HG02763 (cell line): Measurements from ENCODE around the gene TEX261.
"Not testable (repeated sequence)": the region's sequence is repeated elsewhere in the genome, so short reads cannot be mapped to it uniquely, and the experiment has no call there.

Source experiments
- ATAC-seq: cut with Tn5 transposase; IDR thresholded peaks from one replicate; pipeline ENCODE4 v1.9.1; 2021; ENCODE audit warnings: mild to moderate bottlenecking, moderate library complexity; ENCODE audit not compliant: unreplicated experiment

TEX261 gene

GRCh38 chr2:70994699-70995425, at the start of gene TEX261:
TSS of gene TEX261 (minus strand) at chr2:70994873. CDS start at chr2:70994757, 116 bp downstream.
- peak; percentile 95 for ATAC-seq

- ATAC-seq, result no peak
Observed at GRCh38 chr2:71043531-71044407, 49.1 kb upstream of the TEX261 start.

DNA sequence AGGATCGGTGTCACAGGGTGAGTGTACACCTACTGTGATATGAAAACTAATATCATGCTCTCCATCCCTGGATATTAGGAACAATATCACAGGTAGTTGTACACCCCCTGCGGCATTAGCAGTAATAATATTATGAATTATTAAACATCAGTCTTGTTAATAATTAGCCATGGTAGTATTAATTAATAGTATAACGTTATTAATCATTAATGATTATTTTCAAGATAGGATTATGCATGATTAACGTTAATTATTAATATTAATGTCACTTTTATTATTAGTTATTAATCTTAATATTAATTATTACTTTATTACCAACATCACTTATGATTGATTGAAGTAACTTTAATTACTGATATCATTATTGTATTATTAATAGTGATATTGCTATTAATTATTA, 47.6 kb upstream of the TEX261 start:
- no peak for ATAC-seq

- ATAC-seq, result not testable (repeated sequence)
Observed at GRCh38 chr2:71036296-71036695, 41.6 kb upstream of the TEX261 start.

DNA sequence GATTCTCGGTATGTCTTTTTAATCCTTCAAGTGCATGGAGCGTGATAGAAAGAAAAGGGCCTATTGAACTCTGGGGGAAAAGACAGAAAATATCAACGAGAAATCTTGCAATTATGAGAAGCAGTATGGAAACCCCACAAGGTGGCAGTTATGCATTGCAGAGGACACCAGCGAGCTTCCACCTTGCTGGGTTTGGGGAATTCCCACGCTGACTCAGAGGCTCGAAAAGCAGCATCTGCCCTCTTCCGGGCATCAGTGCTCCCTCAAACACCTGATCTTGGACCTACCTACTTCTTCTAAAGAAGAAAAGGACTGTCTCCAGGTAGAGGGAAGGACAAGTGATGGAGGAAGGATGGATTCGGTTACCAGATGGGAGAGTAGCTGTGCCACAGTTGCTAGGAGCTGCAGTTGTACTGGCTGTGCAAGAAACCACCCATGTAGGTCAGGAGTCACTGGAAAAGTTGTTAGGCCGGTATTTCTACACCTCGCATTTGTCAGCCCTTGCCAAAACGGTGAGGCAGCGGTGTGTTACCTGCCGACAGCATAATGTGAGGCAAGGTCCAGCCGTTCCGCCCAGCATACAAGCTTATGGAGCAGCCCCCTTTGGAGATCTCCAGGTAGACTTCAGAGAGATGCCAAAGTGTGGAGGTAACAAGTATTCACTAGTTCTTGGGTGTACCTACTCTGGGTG, 29.0 kb upstream of the TEX261 start:
- not testable (repeated sequence) for ATAC-seq

DNA sequence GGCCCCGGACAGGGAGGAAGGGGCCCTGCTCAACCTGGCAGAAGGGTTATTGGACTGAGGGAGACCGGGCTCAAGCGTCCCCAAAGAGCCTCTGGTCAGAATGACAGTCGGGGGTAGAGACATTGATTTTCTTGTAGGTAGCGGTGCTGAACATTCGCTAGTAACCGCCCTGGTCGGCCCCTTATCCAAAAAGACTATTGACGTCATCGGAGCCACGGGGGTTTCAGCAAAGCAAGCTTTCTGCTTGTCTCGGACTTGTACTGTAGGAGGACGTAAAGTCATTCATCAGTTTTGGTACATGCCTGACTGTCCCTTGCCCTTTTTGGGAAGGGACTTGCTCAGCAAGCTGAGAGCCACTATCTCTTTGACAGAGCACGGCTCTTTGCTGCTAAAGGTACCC, 26.7 kb upstream of the TEX261 start:
- ATAC-seq, result not testable (repeated sequence)

GRCh38 chr2:71019989-71020388, 25.3 kb upstream of the TEX261 start:
- ATAC-seq, result not testable (repeated sequence)

- no peak for ATAC-seq
Observed at GRCh38 chr2:71018625-71019024, 24.0 kb upstream of the TEX261 start.

GRCh38 chr2:71011786-71012185, 17.1 kb upstream of the TEX261 start:
- ATAC-seq, result not testable (repeated sequence)

DNA sequence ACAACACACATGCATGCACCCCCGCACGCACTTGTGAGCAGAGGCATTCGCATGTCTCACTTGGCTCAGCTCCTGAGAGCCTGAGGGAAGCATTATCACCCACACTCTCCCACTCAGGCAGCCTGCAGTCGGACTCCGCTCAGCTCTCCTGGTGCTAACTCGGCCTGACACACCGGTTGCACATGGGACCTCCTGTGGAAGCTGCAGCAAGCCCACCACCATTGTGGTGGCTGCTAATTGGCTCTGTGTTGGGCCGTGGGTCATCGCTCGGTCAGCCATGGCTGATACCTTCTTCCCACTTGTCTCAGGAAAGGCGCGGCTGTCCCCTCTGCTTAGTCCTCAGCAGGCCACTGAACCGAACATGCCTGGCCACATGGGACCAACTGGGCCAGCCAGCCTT, 13.7 kb upstream of the TEX261 start:
- no peak for ATAC-seq

DNA sequence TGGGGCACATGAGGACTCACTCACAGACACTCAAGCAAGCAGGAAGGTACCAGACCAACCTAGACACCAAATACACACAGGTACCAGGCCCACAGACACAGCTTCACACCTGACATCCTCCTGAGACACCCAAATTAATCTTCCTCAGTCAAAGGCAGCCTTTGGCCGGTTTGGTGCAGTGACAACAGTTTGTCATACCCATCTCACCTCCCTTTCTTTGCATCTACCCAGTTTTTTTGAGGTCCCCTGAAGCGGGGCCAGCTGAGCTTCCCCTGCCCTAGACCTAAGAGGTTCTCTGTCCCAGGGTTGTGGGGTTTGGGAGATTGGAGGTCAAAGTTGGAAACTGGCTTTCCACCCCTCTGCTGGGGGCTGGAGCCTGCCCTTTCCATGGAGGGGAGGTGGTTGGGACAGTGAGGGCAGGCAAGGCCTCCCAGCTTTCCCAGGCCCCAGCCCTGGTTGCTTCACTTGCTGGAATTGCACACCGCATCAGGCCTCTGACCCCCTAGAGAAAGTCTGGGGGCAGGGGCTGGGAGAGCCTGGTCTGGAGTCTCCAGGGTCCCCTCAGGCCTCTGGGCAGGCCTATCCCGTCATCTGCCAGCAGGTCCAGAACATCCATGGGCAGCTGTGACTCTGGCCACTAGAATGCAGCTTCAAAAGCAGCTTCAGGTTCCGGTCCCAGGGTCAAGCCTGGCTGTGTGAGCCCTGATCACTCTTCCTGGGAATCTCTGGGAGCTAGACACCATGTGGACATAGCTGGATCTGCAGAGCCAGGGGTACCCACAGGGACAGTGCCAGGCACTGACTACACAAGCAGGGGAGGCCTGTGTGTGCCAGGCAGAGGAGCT, 12.5 kb upstream of the TEX261 start:
- ATAC-seq, result no peak

DNA sequence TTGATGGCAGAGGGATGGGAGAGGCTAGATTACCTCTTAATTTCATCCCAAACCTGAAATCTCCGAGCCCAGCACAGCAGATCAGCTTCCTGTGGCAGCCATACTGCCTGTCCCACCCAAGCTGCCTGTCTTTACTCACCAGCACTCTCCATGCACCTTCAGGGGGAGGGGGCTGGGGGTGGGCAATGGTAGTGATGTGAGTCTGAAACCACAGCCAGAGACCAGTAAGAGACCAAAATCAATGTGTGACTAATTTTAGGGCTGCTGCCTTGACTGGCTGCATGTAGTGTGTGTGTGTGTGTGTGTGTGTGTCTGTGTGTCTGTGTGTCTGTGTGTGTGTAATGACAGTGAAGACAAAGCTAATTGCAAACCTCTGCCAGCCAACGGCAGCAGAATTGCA, 11.7 kb upstream of the TEX261 start:
- no peak for ATAC-seq

DNA sequence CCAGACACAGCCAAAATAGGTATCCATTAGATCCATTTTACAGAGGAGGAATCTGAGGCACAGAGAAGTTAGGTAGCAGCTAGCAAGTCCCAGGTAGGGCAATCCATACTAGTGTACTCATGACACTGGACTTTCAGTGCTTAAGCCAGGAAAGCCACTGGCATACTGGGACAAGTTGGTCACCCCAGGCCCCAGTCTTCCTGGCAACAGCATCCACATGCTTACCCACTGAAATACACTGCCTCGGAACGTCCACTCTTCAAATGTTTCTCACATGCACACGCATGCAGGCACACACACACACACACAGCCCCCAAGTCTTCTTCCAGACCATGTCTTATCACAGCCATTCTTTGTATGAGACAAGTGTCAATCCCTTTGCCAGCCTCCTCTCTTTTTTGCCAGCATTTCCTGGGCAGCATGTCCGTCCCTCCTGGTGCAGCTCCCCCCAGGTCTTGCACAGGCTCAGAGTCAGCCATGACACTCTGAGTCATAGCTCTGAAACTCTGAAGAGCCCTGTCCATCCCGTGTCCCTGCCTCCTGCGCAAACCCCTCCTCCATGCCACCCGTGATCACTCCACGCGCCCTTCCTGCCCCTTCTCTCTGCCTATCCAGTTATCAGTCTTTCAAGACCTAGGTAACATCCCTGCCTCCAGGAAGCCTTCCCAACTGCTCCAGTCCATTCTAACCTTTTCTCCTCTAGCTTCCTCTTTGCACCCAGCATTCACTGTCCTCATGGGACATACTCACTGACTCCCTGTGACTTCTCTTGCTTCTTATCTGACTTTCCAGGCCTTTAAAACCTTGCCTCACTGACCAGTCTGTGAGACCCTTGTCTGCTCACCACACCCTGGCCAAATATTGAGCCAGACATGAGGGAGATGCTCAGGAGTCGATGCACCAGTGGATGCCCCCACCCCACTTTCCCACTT, 10.9 kb upstream of the TEX261 start:
- ATAC-seq, result no peak

DNA sequence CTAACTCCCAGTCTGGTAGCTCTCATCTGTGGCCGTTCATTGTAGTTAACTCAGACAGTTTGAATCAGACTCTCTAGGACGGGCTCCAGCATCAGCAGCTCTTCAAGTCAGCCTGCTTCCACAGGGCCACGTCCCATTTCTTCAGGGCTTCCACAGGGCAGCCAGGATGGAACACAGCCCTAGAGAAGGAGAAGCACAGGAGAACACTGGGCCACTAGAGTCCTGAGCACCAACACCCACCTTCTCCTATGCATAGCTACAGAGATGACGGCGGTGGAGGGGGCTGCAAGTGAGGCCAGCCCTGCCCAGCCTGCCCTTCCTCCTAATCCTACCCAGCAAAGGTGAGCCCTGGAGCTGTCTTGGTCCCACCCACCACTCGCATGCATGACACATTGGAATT, 10.2 kb upstream of the TEX261 start:
- no peak for ATAC-seq

- no peak for ATAC-seq
Observed at GRCh38 chr2:71003966-71004755, 9.5 kb upstream of the TEX261 start.

- no peak for ATAC-seq
Observed at GRCh38 chr2:71003396-71003795, 8.7 kb upstream of the TEX261 start.

DNA sequence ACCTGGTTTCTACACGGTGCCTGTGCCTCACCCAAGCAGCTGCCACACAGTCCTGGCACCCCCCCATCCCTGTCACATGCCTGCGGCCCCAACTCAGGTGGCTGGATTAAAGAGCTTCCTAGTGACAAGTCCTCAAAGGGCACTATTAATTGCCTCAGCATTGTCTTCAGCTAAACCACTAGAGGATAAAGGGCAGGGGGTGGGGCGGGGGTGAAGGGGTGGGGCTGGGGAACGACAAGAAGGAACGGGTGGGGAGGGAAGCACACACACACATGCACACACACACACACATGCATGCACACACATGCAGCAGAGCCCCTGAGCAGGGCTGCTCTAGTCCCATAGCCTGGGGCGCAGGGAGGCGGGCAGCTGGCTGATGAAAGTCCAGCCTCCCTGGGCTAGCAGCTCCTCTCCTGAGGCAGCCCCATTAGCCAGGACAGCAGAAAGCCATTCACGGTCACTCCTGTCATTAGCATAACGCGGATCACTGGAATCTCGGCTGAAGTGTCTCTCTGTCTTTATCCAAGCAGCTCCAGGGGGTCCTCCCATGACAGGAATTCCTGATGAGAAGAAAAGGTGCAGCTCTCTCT, 7.4 kb upstream of the TEX261 start:
- no peak for ATAC-seq

- ATAC-seq, result no peak
Observed at GRCh38 chr2:71001592-71001927, 6.9 kb upstream of the TEX261 start.
